ENCODE data around the gene BPGM.
A peak's percentile ranks its signal among the peaks of the same experiment; 100 is the strongest.

The BPGM gene

GRCh38 chr7:134632052-134632451, 14.6 kb upstream of the BPGM start:
- TF ChIP-seq CTCF (IDR thresholded peaks at IDR 0.05; ENCODE audit: low read depth, low read length) = no peak
- no peak overlapping the region for H3K4me3 ChIP-seq (ENCODE audit: low read depth, low read length)

GRCh38 chr7:134632937-134633540, 13.6 kb upstream of the BPGM start:
- TF ChIP-seq CTCF (IDR thresholded peaks at IDR 0.05; ENCODE audit: low read depth, low read length) = peak; percentile 40; the same call in 1 of the 2 replicates
- H3K4me3 ChIP-seq (ENCODE audit: low read depth, low read length) = no peak overlapping the region

GRCh38 chr7:134636008-134636449, 10.6 kb upstream of the BPGM start:
- H3K4me3 ChIP-seq (ENCODE audit: low read depth, low read length) = no peak overlapping the region
- no peak for TF ChIP-seq CTCF (IDR thresholded peaks at IDR 0.05; ENCODE audit: low read depth, low read length)

- no peak for TF ChIP-seq CTCF (IDR thresholded peaks at IDR 0.05; ENCODE audit: low read depth, low read length)
- H3K4me3 ChIP-seq (ENCODE audit: low read depth, low read length) = no peak overlapping the region
These were observed 9.2 kb upstream of the BPGM start for GRCh38 chr7:134637441-134637840.

- no peak overlapping the region for H3K4me3 ChIP-seq (ENCODE audit: low read depth, low read length)
- TF ChIP-seq CTCF (IDR thresholded peaks at IDR 0.05; ENCODE audit: low read depth, low read length) = no peak
These were observed 8.5 kb upstream of the BPGM start for GRCh38 chr7:134637934-134638719.

- H3K4me3 ChIP-seq (ENCODE audit: low read depth, low read length) = no peak overlapping the region
- TF ChIP-seq CTCF (IDR thresholded peaks at IDR 0.05; ENCODE audit: low read depth, low read length) = no peak
These were observed 7.6 kb upstream of the BPGM start for GRCh38 chr7:134639061-134639460.

- no peak overlapping the region for H3K4me3 ChIP-seq (ENCODE audit: low read depth, low read length)
- TF ChIP-seq CTCF (IDR thresholded peaks at IDR 0.05; ENCODE audit: low read depth, low read length) = no peak
These were observed 6.9 kb upstream of the BPGM start for GRCh38 chr7:134639683-134640279.

All from WI38 (cell line).